Epithelial cell of esophagus (primary cell): Measurements from ENCODE around the gene PIBF1.

ENCODE experiments used
- DNase-seq: peaks from one replicate; pipeline ENCODE4 v3.0.0; 2010; ENCODE audit warnings: low read depth
- H3K4me3 ChIP-seq: 2 replicates; pipeline ENCODE4 v1.5.1; 2011; ENCODE audit warnings: mild to moderate bottlenecking, low read length, control low read depth
- TF ChIP-seq, protein P1 (sequence below): IDR thresholded peaks from 2 replicates; pipeline ENCODE4 v1.5.1; 2011; ENCODE audit warnings: low read depth, mild to moderate bottlenecking, low read length, control low read depth, inconsistent platforms; ENCODE audit not compliant: insufficient read depth; ENCODE audit errors: missing control alignments

PIBF1 gene

DNA sequence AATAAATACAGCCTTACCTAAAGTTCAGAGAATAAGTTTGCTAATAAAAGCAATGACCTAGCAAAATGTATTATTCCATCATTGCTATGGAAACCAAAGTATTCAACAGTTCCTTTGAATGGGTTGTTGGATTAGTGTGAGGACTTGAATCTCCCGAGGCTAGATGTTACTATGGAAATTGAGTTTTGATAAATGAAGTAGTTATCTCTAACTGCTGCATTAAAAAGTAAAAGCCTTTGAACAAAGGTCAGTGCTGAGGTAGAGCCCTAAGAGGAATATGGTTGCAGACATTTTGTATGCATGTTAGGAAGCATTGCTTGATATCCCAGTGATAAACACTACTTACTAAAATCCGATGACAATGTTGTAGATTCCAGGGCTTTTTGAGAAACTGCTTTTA is 283.1 kb downstream of the PIBF1 start:
- no peak for DNase-seq
- H3K4me3 ChIP-seq, result peak overlapping the region; percentile 91
- TF ChIP-seq, protein P1, sequence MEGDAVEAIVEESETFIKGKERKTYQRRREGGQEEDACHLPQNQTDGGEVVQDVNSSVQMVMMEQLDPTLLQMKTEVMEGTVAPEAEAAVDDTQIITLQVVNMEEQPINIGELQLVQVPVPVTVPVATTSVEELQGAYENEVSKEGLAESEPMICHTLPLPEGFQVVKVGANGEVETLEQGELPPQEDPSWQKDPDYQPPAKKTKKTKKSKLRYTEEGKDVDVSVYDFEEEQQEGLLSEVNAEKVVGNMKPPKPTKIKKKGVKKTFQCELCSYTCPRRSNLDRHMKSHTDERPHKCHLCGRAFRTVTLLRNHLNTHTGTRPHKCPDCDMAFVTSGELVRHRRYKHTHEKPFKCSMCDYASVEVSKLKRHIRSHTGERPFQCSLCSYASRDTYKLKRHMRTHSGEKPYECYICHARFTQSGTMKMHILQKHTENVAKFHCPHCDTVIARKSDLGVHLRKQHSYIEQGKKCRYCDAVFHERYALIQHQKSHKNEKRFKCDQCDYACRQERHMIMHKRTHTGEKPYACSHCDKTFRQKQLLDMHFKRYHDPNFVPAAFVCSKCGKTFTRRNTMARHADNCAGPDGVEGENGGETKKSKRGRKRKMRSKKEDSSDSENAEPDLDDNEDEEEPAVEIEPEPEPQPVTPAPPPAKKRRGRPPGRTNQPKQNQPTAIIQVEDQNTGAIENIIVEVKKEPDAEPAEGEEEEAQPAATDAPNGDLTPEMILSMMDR, result no peak

DNA sequence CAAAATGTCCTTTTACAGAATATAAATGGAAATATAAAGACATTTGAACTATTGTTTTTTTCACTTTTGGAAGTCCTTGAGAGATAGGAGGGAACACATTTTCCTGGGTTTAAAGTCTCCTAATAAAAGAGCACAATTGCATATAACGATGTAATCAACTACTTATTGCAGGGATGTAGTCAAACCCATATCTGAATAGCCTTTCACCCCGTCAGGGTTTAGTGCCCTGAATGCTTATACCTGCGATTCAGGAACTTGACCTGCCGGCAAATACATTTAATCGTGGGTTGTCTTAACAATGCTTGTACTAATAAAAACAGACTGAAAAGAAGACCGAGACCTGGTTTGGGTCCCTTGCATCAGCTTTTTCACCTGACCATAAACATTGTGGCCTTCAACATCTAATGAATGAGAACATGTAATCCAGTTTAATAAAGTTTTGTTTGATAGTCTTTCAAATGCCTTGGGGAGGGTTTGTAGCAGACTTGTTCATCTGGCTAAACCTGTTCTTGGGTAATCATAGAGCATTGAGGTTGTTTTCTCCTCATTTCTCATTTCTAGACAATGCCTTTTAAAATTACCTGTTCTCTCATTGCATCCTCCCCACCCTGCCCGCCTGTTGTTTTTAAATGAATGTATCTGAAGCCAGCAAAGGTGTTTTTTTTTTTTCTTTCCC is 283.9 kb downstream of the PIBF1 start:
- peak; percentile 88 for DNase-seq
- H3K4me3 ChIP-seq, result peak overlapping the region; percentile 91
- TF ChIP-seq, protein P1, result no peak
